Heart left ventricle (tissue), 13 donors: ENCODE results near the gene MGAT5.

Source experiments
- POLR2A ChIP-seq, 2 donors: fragments of 450-650 bp; IDR thresholded peaks; one replicate each; pipeline ENCODE4 v1.6.1; 2017; ENCODE audit warnings: antibody characterized with exemption in 2 of 2, mild to moderate bottlenecking in 2 of 2, moderate library complexity in 2 of 2
- TF ChIP-seq, protein P1 (sequence below), 12 donors: fragments of 200-600 bp; sonication (generic) in 4 of 12; IDR thresholded peaks; one replicate each; pipeline versions ENCODE4 v1.5.0 to v1.8.0; 2018 to 2022; ENCODE audit warnings: antibody characterized with exemption in 12 of 12, mild to moderate bottlenecking in 5 of 12
- donor health status: ischemic (EF 13 %, LVEDD 7.1; RV severe dilation, severe dysfunction).
- donor health status: DM: no; HTN: yes; CAD: no.
- donor health status: DM: no; HTN: no; CAD: no.
- donor health status: ischemic (EF 25% LVEDD 6.9; RV normal size, moderate dysfunction).
- donor health status: ischemic (EF 25% LVEDD 5.7; RV mildly dilated, moderate dysfunction).
- donor health status: ischemic (EF 35%, LVEDD 5.7; RV mildly dilated, moderate dysfunction).
- donor health status: nonischemic (EF 11% LVEDD 7.7; RV severe dilation, severe dysfunction).
- donor health status: DM: yes; HTN: yes; CAD: no.
- donor health status: PGD.
- donor health status: ischemic (EF 29% LVEDD 5.4; RV normal size, mild dysfunction).
- donor health status: nonischemic (EF 23%, LVEDD 6.1; RV moderate dilation, normal function).

DNA sequence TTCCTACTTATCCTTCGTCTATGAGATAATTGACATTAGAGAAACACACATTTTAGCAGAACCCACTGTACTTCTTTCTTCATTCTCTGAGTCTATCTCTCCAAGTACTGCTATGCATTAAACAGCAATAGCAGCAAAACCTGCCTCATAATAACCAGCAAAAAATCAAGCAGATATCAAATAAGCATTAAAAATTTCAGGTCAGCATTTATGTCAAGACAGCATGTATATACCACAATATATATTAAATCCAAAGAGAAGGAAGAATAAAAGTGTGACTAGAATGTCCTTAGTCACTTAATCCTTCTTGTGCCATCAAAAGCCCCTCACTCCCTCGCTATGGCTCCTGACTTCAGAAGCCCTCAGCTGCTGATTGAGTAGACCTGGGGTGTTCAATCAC lies 131.3 kb downstream of the MGAT5 start:
- no peak for TF ChIP-seq POLR2A (IDR thresholded peaks at IDR 0.05)
- TF ChIP-seq, protein P1, sequence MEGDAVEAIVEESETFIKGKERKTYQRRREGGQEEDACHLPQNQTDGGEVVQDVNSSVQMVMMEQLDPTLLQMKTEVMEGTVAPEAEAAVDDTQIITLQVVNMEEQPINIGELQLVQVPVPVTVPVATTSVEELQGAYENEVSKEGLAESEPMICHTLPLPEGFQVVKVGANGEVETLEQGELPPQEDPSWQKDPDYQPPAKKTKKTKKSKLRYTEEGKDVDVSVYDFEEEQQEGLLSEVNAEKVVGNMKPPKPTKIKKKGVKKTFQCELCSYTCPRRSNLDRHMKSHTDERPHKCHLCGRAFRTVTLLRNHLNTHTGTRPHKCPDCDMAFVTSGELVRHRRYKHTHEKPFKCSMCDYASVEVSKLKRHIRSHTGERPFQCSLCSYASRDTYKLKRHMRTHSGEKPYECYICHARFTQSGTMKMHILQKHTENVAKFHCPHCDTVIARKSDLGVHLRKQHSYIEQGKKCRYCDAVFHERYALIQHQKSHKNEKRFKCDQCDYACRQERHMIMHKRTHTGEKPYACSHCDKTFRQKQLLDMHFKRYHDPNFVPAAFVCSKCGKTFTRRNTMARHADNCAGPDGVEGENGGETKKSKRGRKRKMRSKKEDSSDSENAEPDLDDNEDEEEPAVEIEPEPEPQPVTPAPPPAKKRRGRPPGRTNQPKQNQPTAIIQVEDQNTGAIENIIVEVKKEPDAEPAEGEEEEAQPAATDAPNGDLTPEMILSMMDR (IDR thresholded peaks at IDR 0.05), result no peak
